ENCODE measurements around the gene CAPN9.
"Not testable (repeated sequence)": the region's sequence is repeated elsewhere in the genome, so short reads cannot be mapped to it uniquely, and the experiment has no call there.

DNA sequence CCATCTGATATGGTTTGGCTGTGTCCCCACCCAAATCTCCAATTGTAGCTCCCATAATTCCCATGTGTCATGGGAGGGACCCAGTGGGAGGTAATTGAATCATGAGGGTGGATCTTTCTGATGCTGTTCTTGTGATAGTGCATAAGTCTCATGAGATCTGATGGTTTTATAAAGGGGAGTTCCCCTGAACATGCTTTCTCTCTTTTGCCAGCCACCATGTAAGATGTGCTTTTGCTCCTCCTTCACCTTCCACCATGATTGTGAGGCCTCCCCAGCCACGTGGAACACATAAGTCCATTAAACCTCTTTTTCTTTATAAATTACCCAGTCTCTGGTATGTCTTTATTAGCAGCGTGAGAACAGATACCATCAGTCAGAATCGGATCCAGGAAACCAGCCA lies 30.7 kb upstream of the CAPN9 start:
- TF ChIP-seq, protein P1, sequence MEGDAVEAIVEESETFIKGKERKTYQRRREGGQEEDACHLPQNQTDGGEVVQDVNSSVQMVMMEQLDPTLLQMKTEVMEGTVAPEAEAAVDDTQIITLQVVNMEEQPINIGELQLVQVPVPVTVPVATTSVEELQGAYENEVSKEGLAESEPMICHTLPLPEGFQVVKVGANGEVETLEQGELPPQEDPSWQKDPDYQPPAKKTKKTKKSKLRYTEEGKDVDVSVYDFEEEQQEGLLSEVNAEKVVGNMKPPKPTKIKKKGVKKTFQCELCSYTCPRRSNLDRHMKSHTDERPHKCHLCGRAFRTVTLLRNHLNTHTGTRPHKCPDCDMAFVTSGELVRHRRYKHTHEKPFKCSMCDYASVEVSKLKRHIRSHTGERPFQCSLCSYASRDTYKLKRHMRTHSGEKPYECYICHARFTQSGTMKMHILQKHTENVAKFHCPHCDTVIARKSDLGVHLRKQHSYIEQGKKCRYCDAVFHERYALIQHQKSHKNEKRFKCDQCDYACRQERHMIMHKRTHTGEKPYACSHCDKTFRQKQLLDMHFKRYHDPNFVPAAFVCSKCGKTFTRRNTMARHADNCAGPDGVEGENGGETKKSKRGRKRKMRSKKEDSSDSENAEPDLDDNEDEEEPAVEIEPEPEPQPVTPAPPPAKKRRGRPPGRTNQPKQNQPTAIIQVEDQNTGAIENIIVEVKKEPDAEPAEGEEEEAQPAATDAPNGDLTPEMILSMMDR (IDR thresholded peaks at IDR 0.05; ENCODE audit: borderline replicate concordance, extremely low read depth, low read length, poor library complexity, severe bottlenecking) = not testable (repeated sequence)
- not testable (repeated sequence) for TF ChIP-seq EZH2 (IDR thresholded peaks at IDR 0.05; ENCODE audit: borderline replicate concordance, low read depth, low read length, severe bottlenecking)

Measured in DND-41 (cell line).